Lower leg skin (tissue), 3 donors: ENCODE results near the gene ACOX3.

Experiments
- CTCF ChIP-seq, 3 donors: fragments of 450-650 bp; IDR thresholded peaks; one replicate each; pipeline ENCODE4 v1.5.1; 2016; ENCODE audit warnings: antibody characterized with exemption in 3 of 3, mild to moderate bottlenecking in 3 of 3, moderate library complexity in 2 of 3
- POLR2A ChIP-seq, 2 donors: fragments of 450-650 bp; IDR thresholded peaks; one replicate each; pipeline ENCODE4 v1.6.1; 2016 to 2017; ENCODE audit warnings: antibody characterized with exemption in 2 of 2, mild to moderate bottlenecking in 1 of 2, moderate library complexity in 1 of 2

GRCh38 chr4:8362483-8362882, 78.0 kb downstream of the ACOX3 start:
- TF ChIP-seq CTCF (IDR thresholded peaks at IDR 0.05) (no peak), POLR2A (IDR thresholded peaks at IDR 0.05) (no peak)
